K562 (cell line): ENCODE measurements around the gene MPC1.

Experiments used
- CREB1 ChIP-seq, 2 experiments: sonication (generic) in 1 of 2; formaldehyde crosslinking in 1 of 2; IDR thresholded peaks; 2 replicates each; pipeline versions ENCODE4 v1.6.1 to v1.8.0; 2012 to 2022; ENCODE audit warnings: inconsistent platforms in 1 of 2, mild to moderate bottlenecking in 1 of 2, missing genetic modification reagents in 1 of 2, moderate library complexity in 1 of 2
- EZH2 ChIP-seq: IDR thresholded peaks from 2 replicates; pipeline ENCODE4 v1.6.1; 2012; ENCODE audit warnings: low read depth, mild to moderate bottlenecking, inconsistent platforms, low read length, borderline replicate concordance
- FOS ChIP-seq: IDR thresholded peaks from 3 replicates; pipeline ENCODE4 v1.6.1; 2011; ENCODE audit not compliant: insufficient read length; ENCODE audit errors: extremely low read depth
- KLF10 ChIP-seq: fragments of 250-450 bp; sonication (Bioruptor Pico); IDR thresholded peaks from 2 replicates; pipeline ENCODE4 v1.6.1; 2021; ENCODE audit warnings: matching md5 sums
- MEF2A ChIP-seq: IDR thresholded peaks from 2 replicates; pipeline ENCODE4 v1.6.1; 2011; ENCODE audit warnings: low read depth, mild to moderate bottlenecking, low read length, moderate library complexity; ENCODE audit not compliant: control insufficient read depth
- RAD21 ChIP-seq, 2 experiments: fragments of 250-450 bp in 1 of 2; fragments of 450-650 bp in 1 of 2; sonication (Bioruptor Pico) in 1 of 2; formaldehyde crosslinking in 1 of 2; IDR thresholded peaks in 1 of 2; conservative IDR thresholded peaks in 1 of 2; 2 replicates each; pipeline versions ENCODE4 v1.4.0 to v1.8.0; 2020 to 2022; ENCODE audit warnings: mild to moderate bottlenecking in 2 of 2, moderate library complexity in 1 of 2
- ZEB2 ChIP-seq: fragments of 450-650 bp; IDR thresholded peaks from 2 replicates; pipeline ENCODE4 v1.6.1; 2016
- ZNF24 ChIP-seq: fragments of 450-650 bp; IDR thresholded peaks from 2 replicates; pipeline ENCODE4 v1.6.1; 2016
- TF ChIP-seq, protein P1 (sequence below), 3 experiments: IDR thresholded peaks in 2 of 3; conservative IDR thresholded peaks in 1 of 3; 2 replicates each; pipeline ENCODE4 v1.5.1; 2011 to 2012; ENCODE audit warnings: low read length in 3 of 3, mild to moderate bottlenecking in 3 of 3, control low read depth in 2 of 3, improper control_type of control experiment in 1 of 3, inconsistent platforms in 1 of 3, low read depth in 1 of 3, mixed read lengths in 1 of 3, moderate library complexity in 1 of 3; ENCODE audit not compliant: insufficient read depth in 2 of 3

DNA sequence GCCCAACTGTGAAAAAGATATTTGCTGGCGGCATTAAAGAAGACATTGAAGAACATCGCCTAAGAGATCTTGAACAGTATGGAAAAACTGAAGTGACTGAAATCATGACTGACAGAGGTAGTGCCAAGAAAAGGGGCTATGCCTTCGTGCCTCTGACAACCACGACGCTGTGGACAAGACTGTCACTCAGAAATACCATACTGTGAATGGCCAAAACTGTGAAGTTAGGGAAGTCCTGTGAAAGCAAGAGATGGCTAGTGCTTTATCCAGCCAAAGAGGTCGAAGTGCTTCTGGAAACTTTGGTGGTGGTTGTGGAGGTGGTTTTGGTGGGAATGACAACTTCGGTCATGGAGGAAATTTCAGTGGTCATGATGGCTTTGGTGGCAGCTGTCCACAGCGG lies 47.9 kb downstream of the MPC1 start:
- TF ChIP-seq RAD21 (CRISPR knock-in tag; conservative IDR thresholded peaks at IDR 0.05 in 1 of 2, IDR thresholded peaks at IDR 0.05 in 1 of 2) (no peak), KLF10 (CRISPR knock-in tag) (no peak), ZNF24 (no peak), EZH2 (no peak), ZEB2 (no peak), FOS (no peak), CREB1 (IDR thresholded peaks at IDR 0.05) (no peak), CREB1 (CRISPR knock-in tag; IDR thresholded peaks at IDR 0.05) (no peak), MEF2A (no peak)
- TF ChIP-seq, protein P1, sequence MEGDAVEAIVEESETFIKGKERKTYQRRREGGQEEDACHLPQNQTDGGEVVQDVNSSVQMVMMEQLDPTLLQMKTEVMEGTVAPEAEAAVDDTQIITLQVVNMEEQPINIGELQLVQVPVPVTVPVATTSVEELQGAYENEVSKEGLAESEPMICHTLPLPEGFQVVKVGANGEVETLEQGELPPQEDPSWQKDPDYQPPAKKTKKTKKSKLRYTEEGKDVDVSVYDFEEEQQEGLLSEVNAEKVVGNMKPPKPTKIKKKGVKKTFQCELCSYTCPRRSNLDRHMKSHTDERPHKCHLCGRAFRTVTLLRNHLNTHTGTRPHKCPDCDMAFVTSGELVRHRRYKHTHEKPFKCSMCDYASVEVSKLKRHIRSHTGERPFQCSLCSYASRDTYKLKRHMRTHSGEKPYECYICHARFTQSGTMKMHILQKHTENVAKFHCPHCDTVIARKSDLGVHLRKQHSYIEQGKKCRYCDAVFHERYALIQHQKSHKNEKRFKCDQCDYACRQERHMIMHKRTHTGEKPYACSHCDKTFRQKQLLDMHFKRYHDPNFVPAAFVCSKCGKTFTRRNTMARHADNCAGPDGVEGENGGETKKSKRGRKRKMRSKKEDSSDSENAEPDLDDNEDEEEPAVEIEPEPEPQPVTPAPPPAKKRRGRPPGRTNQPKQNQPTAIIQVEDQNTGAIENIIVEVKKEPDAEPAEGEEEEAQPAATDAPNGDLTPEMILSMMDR (IDR thresholded peaks at IDR 0.05 in 2 of 3, conservative IDR thresholded peaks at IDR 0.05 in 1 of 3; ENCODE audit: insufficient read depth in 2 of 3, low read depth in 1 of 3, low read length in 3 of 3), result no peak
